Prostate gland (tissue), 2 donors: Measurements from ENCODE around the gene SIK2. TPM values are rescaled to one million over a fixed set of nuclear protein-coding genes. Genes with fewer than 3 reads are reported as not detected.
A peak's percentile ranks its signal among the peaks of the same experiment; 100 is the strongest.

Experiments
- DNase-seq: peaks from one replicate; pipeline ENCODE4 v3.0.0-alpha.2; 2019; ENCODE audit warnings: low spot score
- H3K27ac ChIP-seq, 2 donors: fragments of 200-600 bp; sonication (generic); 2 replicates each; pipeline ENCODE4 v1.5.1; 2017 to 2019
- H3K27me3 ChIP-seq: fragments of 200-600 bp; sonication (generic); replicated peaks from 2 replicates; pipeline ENCODE4 v1.5.1; 2019; ENCODE audit not compliant: insufficient read depth
- H3K36me3 ChIP-seq, 2 donors: fragments of 200-600 bp; sonication (generic); 1 replicate in 1 of 2; 2 replicates in 1 of 2; pipeline versions ENCODE4 v1.5.1 to v1.8.1; 2017 to 2019
- H3K4me1 ChIP-seq: fragments of 200-600 bp; sonication (generic); replicated peaks from 2 replicates; pipeline ENCODE4 v1.5.1; 2019
- H3K4me3 ChIP-seq, 2 donors: fragments of 200-600 bp; sonication (generic); 2 replicates each; pipeline ENCODE4 v1.5.1; 2017 to 2019
- H3K9me3 ChIP-seq: fragments of 200-600 bp; sonication (generic); 2 replicates; pipeline ENCODE4 v1.5.1; 2017
- CTCF ChIP-seq, 4 experiments: fragments of 200-600 bp in 2 of 4; fragments of 450-650 bp in 2 of 4; sonication (generic) in 2 of 4; IDR thresholded peaks; 1 replicate in 3 of 4; 2 replicates in 1 of 4; pipeline ENCODE4 v1.5.1; 2016 to 2019; ENCODE audit warnings: antibody characterized with exemption in 4 of 4, mild to moderate bottlenecking in 2 of 4, moderate library complexity in 2 of 4
- POLR2A ChIP-seq: fragments of 450-650 bp; IDR thresholded peaks from one replicate; pipeline ENCODE4 v1.6.1; 2016; ENCODE audit warnings: antibody characterized with exemption, mild to moderate bottlenecking
- POLR2AphosphoS5 ChIP-seq: sonication (generic); formaldehyde crosslinking; IDR thresholded peaks from one replicate; pipeline ENCODE4 v1.6.1; 2017; ENCODE audit warnings: antibody characterized with exemption
- whole genome bisulfite sequencing: methylation state at CpG from one replicate; pipeline ENCODE4 v1.1.5; 2018; 5-methylcytosine and 5-hydroxymethylcytosine counted together
- intact Hi-C: fragments of 100-400 bp; cut with DNase I; formaldehyde crosslinking; loops from one replicate; pipeline ENCODE4 v1.14.2; 2022
- total RNA-seq, 2 donors: library from RNA; depleted of rRNA; stranded (reverse); fragments of >200 nt; gene quantifications; one replicate each; pipeline ENCODE4 v1.1.0, GENCODE V29; 2016

Gene SIK2
- total RNA-seq, 2 donors from 2014 or later: 13.0 to 18.7 TPM

- no peak for TF ChIP-seq POLR2AphosphoS5
- no peak for TF ChIP-seq POLR2A
- TF ChIP-seq CTCF (IDR thresholded peaks at IDR 0.05): no peak
- WGBS: 51% methylated on average over 6 of the region's 6 CpGs
- Histone ChIP-seq H3K27ac (no peak overlapping the region), H3K9me3 (no peaks in the 10 kb centered on the region), H3K27me3 (no peaks in the 10 kb centered on the region), H3K4me1 (no peaks in the 10 kb centered on the region), H3K36me3 (no peaks in the 10 kb centered on the region), H3K4me3 (no peak overlapping the region)
- intact Hi-C loops: loop anchor here (5.0 kb wide), 1 partner anchor 188 kb away; no protein-coding TSS in a partner anchor
- DNase-seq: no peak
Measured at GRCh38 chr11:111774955-111775710, 172.9 kb downstream of the SIK2 start.

- DNase-seq: no peak
- H3K9me3 ChIP-seq: no peaks in the 10 kb centered on the region
- H3K4me1 ChIP-seq: no peaks in the 10 kb centered on the region
- H3K36me3 ChIP-seq: no peaks in the 10 kb centered on the region
- TF ChIP-seq POLR2AphosphoS5 (no peak), POLR2A (no peak)
- H3K27me3 ChIP-seq: no peaks in the 10 kb centered on the region
- WGBS: 84% methylated on average over 6 of the region's 6 CpGs
- H3K27ac ChIP-seq: no peak overlapping the region
- H3K4me3 ChIP-seq: no peak overlapping the region
- intact Hi-C loops: loop anchor here (1.0 to 5.0 kb wide), 2 partner anchors 174 to 189 kb away; partner anchors contain the start of gene SIK2
Measured at GRCh38 chr11:111776398-111777093, 174.3 kb downstream of the SIK2 start.

GRCh38 chr11:111777094-111778046 lies 175.1 kb downstream of the SIK2 start:
- Histone ChIP-seq H3K9me3 (no peaks in the 10 kb centered on the region), H3K36me3 (no peaks in the 10 kb centered on the region), H3K4me1 (no peaks in the 10 kb centered on the region), H3K27me3 (no peaks in the 10 kb centered on the region), H3K27ac (no peak overlapping the region), H3K4me3 (no peak overlapping the region)
- DNase-seq: peak; percentile 45
- TF ChIP-seq CTCF (IDR thresholded peaks at IDR 0.05) (peak; percentile 37 to 89 (median 80)), POLR2AphosphoS5 (peak; percentile 75), POLR2A (no peak)
- intact Hi-C loops: loop anchor here (5.0 kb wide), 1 partner anchor 190 kb away; no protein-coding TSS in a partner anchor
- WGBS: 77% methylated on average over 4 of the region's 4 CpGs

GRCh38 chr11:111778047-111778558 lies 175.9 kb downstream of the SIK2 start:
- intact Hi-C loops: loop anchor here (5.0 kb wide), 1 partner anchor 191 kb away; no protein-coding TSS in a partner anchor
- Histone ChIP-seq H3K4me1 (no peaks in the 10 kb centered on the region), H3K27me3 (no peaks in the 10 kb centered on the region), H3K4me3 (no peak overlapping the region), H3K27ac (no peak overlapping the region), H3K9me3 (no peaks in the 10 kb centered on the region), H3K36me3 (no peaks in the 10 kb centered on the region)
- no peak for TF ChIP-seq POLR2A
- TF ChIP-seq POLR2AphosphoS5: no peak
- TF ChIP-seq CTCF (IDR thresholded peaks at IDR 0.05): no peak
- DNase-seq: no peak
- 74% methylated on average over 3 of the region's 3 CpGs for WGBS
